Vagina (tissue), 2 donors: ENCODE results near the gene PDXK.

Source experiments
- CTCF ChIP-seq, 3 experiments: fragments of 450-650 bp in 2 of 3; fragments of 200-600 bp in 1 of 3; sonication (generic) in 1 of 3; IDR thresholded peaks; one replicate each; pipeline ENCODE4 v1.5.1; 2017 to 2019; ENCODE audit warnings: antibody characterized with exemption in 3 of 3, mild to moderate bottlenecking in 2 of 3, moderate library complexity in 2 of 3
- POLR2A ChIP-seq, 2 donors: fragments of 450-650 bp; IDR thresholded peaks; one replicate each; pipeline ENCODE4 v1.6.1; 2017; ENCODE audit warnings: antibody characterized with exemption in 2 of 2, mild to moderate bottlenecking in 2 of 2, moderate library complexity in 2 of 2

- no peak for TF ChIP-seq CTCF (IDR thresholded peaks at IDR 0.05)
- TF ChIP-seq POLR2A (IDR thresholded peaks at IDR 0.05), result no peak
These were observed 34.5 kb upstream of the PDXK start for GRCh38 chr21:43684424-43684823.
